ENCODE data around the gene PPP4C.
"Not testable (repeated sequence)": the region's sequence is repeated elsewhere in the genome, so short reads cannot be mapped to it uniquely, and the experiment has no call there.

The PPP4C gene

GRCh38 chr16:30075503-30076275, at the start of gene PPP4C:
Gene PPP4C, plus strand, starts transcription at chr16:30075994. Its CDS starts 384 bp downstream, at chr16:30076378.
- peak; percentile 95 for DNase-seq

GRCh38 chr16:30026449-30026848, 49.3 kb upstream of the PPP4C start:
- no peak for DNase-seq

- no peak for DNase-seq
These were observed 48.0 kb upstream of the PPP4C start for GRCh38 chr16:30027588-30028437.

- no peak for DNase-seq
These were observed 47.2 kb upstream of the PPP4C start for GRCh38 chr16:30028438-30029076.

GRCh38 chr16:30030011-30030685, 45.6 kb upstream of the PPP4C start:
- no peak for DNase-seq

GRCh38 chr16:30030841-30031413, 44.9 kb upstream of the PPP4C start, which contains the start of gene TLCD3B:
Gene TLCD3B, minus strand, starts transcription at chr16:30031271. Its CDS starts 744 bp downstream, at chr16:30030527.
- DNase-seq = no peak

GRCh38 chr16:30031477-30031918, 44.3 kb upstream of the PPP4C start:
- no peak for DNase-seq

GRCh38 chr16:30032083-30032819, 43.5 kb upstream of the PPP4C start:
- DNase-seq = peak; percentile 73

GRCh38 chr16:30033270-30033669, 42.5 kb upstream of the PPP4C start:
- DNase-seq = no peak

- peak; percentile 41 for DNase-seq
These were observed 35.6 kb upstream of the PPP4C start for GRCh38 chr16:30040221-30040620.

- not testable (repeated sequence) for DNase-seq
These were observed 35.1 kb upstream of the PPP4C start for GRCh38 chr16:30040690-30041089.

- DNase-seq = peak; percentile 47
These were observed 34.0 kb upstream of the PPP4C start for GRCh38 chr16:30041841-30042240.

- no peak for DNase-seq
These were observed 29.6 kb upstream of the PPP4C start for GRCh38 chr16:30046178-30046577.

GRCh38 chr16:30046588-30046987, 29.2 kb upstream of the PPP4C start:
- DNase-seq = no peak

GRCh38 chr16:30049871-30050270, 25.9 kb upstream of the PPP4C start:
- no peak for DNase-seq

GRCh38 chr16:30051518-30051917, 24.3 kb upstream of the PPP4C start:
- no peak for DNase-seq

GRCh38 chr16:30052671-30053372, 23.0 kb upstream of the PPP4C start:
- peak; percentile 97 for DNase-seq

GRCh38 chr16:30053376-30054015, 22.3 kb upstream of the PPP4C start:
- no peak for DNase-seq

- no peak for DNase-seq
These were observed 21.3 kb upstream of the PPP4C start for GRCh38 chr16:30054451-30054850.

- peak; percentile 37 for DNase-seq
These were observed 20.7 kb upstream of the PPP4C start for GRCh38 chr16:30054959-30055553.

Measured in suppressor macrophage treated with lipopolysaccharide for 4 hours (primary cell).